ENCODE measurements around the gene SPSB3.
A peak's percentile ranks its signal among the peaks of the same experiment; 100 is the strongest.
"Not testable (repeated sequence)": the region's sequence is repeated elsewhere in the genome, so short reads cannot be mapped to it uniquely, and the experiment has no call there.

SPSB3 gene

DNA sequence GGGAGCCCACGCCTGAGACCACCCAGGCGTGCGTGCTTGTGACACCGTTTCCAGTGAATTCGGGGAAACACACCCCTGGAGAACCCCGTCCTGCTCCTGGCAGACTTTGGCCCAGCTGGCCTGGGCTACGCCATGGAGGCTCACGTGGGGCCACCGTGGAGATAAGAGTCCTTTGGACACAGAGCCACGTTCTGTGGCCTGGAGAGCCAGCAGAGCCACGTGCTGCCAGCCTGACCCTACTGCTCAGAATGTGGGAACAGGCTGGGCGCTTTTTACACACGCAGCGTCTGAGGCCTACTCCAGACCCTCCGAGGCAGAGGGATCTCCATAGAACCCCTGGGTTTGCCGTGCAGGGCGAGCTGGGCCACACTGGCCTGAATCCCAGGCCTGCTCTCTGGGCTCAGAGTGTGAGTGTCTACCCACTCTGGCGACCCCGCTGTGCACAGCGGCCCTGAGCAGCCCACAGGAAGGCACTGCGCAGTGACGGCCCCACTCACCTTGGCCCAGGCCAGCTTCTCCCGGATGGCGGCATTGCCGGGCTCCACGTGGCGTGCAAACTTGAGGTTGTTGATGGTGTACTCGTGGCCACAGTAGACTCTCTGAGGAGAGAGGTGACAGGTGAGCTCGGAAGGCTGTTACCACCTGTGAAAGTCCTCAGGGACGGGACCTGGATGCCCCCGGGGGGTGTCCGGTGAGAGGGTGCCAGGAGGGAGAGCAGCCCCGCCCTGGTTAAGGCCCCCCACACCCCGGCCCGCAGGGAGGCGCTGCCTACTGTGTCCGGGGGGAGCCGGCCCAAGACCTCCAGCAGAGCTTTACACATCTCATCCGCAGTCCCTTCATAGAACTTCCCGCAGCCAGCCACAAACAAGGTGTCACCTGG lies 34.3 kb upstream of the SPSB3 start:
- DNase-seq (ENCODE audit: low spot score): no peak

DNA sequence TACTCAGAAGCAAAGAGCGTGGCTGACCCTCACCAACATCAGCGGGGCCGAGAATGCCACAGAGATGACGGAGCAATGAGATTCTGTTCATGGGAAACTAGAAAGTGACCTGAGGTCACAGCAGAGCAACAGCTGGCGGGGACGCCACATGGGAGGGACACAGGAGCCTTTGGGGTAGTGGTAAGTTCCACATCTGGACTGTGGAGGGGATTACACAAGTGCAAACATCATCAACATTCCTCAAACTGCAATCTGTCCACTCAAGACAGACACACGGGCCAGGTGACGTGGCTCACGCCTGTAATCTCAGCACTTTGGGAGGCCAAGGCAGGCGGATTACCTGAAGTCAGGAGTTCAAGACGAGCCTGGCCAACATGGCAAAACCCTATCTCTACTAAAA lies 33.1 kb upstream of the SPSB3 start:
- no peak for DNase-seq (ENCODE audit: low spot score)

DNA sequence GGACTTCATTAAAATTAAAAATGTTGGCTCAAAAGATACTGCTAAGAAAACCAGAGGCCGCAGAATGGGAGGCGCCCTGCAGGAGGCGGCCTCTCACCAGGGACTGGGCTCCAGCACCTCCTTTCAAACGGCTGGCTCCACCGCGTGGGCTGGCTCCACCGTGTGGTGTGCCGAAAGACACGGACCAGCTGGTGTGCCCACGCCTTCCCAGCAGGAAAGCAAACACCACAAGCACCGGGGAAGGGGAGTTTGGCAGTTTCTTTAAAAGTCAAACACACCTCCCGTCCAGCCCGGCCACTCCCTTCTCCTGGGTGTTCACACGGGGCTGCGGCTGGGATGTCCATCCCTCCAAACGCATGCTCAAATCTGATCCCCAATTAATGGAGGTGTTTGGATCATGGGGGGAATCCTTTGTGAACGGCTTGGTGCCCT lies 30.4 kb upstream of the SPSB3 start:
- peak; percentile 71 for DNase-seq (ENCODE audit: low spot score)

DNA sequence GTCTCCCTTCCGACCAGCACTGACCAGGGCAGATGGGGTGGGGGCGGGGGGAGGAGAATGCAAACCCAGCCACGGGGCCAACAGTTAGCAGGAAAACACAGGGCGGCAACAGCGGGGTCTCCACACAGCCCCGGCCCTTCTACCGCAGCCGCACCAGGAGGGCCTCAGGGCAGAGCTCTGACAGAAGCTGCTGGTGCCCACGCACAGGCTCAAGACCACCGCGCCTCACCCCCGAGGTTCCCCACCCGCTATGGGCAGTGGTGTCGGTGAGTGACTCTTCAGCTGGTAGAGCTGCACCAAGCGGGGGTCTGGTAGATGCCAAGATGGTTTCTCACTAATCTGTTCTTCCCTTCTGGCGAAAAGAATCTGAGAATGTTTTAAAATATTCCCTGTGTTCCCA lies 28.2 kb upstream of the SPSB3 start:
- DNase-seq (ENCODE audit: low spot score): no peak

DNA sequence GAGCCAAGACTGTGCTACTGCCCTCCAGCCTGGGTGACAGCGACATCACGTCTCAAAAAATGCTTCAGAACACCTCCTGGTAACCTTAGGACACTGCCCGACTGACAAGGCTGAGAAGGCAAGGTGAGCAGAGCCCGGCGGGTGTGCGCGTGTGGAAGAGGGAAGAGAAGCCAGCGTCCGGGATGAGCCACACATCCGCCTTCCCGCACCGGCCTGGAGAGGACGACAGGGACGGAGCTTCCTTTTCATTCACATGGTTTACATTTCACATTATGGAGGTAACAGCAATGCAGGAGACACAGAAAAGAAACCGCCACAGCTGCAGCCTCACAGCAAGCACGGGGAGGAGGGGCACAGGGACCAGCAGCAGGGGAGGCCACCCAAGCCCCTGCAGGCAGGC lies 27.7 kb upstream of the SPSB3 start:
- no peak for DNase-seq (ENCODE audit: low spot score)

DNA sequence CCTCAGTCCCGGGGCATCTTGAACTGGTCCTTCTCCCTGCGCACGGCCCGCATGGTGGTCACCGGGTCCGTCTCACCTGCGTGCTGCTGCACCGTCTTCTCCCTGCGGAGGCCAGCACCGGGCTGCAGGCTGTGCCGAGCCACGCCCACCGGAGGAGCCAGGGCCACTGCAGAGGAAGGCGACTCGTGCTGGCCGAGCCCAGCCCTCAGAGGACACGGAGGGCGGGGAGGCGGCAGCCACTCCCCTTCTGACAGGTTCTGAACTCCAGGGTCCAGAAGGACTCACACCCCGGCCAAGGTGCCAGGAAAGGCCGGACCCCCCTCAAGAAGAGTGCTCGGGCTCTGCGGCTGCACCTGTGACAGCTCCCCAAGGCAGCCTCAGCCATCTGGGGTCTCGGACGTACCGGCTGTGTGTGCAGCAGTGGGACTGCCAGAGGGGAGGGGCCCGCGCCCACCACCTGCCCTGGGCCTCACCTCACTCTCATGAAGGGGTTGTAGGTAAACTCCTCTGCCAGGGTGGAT lies 27.0 kb upstream of the SPSB3 start:
- no peak for DNase-seq (ENCODE audit: low spot score)

DNA sequence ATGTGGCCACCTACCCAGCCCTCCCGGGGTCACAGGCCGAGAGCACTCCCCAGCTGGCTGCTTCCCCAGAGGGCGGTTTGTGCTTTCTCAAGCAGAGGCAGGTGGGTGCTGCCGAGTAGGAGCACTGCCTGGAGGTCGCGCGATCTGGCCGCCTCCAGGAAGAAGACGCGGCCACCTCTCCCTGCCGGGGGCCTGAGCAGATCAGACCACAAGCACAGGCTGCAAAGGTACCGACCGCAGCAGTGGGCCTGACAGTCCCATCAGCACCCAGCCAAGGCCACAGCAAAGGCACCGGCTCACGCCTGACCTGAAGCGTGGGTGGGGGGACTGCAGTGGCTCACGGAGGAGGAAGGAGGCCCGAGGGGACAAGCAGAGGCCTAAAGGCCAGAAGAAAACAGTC lies 26.3 kb upstream of the SPSB3 start:
- DNase-seq (ENCODE audit: low spot score): no peak

DNA sequence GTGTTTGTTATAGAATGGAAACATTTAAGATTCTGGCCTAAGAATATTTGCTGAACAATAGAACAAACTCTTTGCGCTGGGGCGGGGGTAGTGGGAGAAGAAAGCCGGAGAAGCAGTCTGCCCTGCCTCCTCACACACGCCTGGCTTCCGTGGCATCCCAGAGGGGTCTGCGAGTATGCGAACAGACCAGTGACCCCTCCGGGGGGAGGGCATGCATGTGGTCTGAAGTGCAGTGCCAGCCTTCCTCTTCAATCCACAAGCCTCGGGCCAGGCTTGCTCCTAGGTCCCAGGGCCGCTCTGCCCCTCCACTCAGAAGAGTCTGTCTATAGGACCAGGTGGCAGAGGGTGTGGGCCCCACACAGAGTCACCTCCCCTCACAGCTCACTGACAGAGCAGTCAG lies 25.3 kb upstream of the SPSB3 start:
- no peak for DNase-seq (ENCODE audit: low spot score)

DNA sequence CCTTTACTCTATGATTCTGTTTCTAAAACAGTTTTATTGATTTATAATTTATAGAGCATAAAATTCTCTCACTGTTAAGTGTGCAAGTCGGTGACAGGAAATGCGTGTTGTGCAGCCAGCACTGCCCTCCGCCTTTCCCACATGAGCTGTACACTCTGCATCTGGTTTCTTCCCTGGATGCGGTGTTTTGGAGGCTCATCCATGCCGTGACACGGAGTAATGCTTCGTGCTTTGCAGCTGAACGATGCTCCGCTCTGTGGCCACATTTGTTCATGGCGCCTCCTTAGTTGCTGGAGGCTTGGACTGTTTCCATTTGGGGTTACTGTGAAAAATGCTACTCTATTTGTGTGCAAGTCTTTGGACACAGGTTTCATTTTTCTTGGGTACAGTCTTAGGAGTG lies 18.3 kb upstream of the SPSB3 start:
- no peak for DNase-seq (ENCODE audit: low spot score)

DNA sequence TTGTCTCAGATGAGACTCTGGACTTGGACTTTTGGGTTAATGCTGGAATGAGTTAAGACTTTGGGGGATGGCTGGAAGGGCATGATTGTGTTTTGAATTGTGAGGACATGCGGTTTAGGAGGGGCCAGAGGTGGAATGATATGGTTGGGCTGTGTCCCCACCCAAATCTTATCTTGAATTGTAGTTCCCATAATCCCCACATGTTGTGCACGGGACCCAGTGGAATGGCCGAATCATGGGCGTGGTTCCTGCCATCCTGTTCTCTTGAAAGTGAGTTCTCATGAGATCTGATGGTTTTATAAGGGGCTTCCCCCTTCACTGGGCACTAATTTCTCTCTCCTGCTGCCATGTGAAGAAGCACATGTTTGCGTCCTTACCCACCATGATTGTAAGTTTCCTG lies 16.9 kb upstream of the SPSB3 start:
- not testable (repeated sequence) for DNase-seq (ENCODE audit: low spot score)

DNA sequence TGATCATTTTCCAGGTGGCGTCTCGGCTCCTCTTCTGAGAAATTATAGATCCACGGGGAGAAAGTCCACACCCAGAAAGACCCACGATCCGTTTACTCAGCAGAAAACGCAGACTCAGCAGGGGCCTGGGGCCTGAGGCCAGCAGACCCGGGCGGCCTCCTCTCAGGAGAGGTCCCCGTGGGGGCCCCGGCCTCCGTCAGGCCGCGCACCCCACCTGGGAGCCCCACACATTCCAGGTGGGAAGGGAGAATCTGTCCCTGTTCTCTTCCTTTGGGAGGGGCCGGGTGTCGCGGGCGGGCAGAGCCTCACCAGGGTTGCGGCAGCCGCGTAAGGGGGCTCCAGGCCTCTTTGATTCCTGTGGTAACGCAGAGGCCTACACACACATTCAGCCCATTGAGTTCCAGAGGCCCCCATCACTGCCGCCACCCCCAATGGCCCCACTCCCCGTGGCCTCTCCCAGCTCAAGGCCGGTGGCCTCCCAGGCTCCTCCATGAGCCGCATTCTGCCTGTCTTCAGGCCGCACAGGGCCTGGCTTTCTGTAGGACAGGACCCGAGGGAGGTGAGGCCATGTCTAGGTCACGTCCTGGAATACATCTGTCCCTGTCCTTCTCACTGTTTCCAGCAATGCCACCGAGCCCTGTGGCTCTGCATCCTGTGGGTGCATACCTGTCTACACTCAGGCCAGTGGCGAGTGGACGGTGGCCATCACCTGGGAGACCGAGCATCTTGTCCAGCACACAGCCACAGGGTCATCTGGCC lies 12.7 kb upstream of the SPSB3 start:
- no peak for DNase-seq (ENCODE audit: low spot score)

DNA sequence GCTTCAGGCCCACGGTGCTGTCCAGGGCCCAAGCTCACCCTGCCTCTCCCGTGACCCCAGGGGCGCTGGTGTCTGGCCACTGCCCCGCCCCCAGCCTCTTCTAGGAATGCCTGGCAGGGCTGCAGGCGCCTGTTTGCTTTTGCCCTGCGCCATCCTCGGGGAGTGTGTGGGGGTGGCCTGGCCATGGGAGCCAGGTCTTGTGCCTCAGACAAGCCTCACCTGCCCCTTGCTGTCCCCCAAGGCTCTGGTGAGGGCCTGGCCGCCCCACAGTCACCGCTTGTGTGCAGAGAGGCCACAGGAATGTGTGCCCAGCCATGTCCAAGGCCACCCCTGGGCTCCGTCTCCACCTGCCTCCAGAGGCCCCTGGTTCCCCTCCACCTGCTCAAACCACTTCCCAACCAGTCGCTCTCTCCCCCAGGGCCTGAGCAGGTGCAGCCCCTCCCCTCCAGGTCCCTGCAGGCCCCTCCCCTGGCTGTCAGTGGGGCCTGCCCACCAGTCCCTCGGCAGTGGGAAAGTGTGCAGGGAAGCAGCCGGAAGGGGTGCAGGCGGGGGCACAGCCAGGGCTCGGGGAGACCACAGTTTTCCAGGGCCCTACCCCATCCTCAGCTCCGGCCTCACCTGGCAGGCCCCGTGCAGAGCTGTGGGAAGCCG lies 12.0 kb upstream of the SPSB3 start:
- DNase-seq (ENCODE audit: low spot score): no peak

DNA sequence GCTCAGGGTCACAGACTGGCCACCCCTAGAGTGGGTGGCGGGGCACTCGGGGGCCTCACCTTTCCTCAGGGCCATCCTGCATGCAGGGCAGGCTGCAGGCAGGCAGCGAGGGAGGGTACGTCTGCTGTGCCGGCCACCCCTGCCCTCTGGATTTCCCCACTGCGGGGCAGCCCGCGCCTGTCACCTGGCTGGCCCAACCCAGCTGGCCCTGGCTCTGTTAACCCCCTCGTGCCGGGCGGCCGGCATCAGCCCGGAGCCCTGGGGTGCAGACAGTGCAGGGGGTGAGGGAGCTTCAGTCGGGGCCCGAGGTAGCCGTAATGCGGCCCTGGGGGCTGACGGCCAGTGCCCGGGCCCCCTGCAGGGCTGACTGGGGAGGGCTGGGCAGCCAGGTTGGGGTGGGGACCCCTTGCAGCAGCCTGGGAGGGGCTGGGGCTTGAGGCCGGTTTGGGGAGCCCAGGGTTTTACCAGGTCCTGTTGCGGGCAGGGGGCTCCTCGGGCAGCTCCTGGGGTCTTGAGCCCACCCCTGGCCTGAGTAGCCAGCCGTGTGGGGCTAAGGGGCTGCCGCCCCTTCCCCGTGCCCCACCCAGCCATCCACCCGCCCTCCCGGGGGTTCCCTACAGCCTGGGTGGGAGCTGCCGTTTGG lies 11.3 kb upstream of the SPSB3 start, which contains the start of gene IGFALS:
Gene IGFALS (minus strand): TSS at position 128 of the 643 bp plus-strand sequence. CDS start 53 bp downstream, at position 75.
- no peak for DNase-seq (ENCODE audit: low spot score)

DNA sequence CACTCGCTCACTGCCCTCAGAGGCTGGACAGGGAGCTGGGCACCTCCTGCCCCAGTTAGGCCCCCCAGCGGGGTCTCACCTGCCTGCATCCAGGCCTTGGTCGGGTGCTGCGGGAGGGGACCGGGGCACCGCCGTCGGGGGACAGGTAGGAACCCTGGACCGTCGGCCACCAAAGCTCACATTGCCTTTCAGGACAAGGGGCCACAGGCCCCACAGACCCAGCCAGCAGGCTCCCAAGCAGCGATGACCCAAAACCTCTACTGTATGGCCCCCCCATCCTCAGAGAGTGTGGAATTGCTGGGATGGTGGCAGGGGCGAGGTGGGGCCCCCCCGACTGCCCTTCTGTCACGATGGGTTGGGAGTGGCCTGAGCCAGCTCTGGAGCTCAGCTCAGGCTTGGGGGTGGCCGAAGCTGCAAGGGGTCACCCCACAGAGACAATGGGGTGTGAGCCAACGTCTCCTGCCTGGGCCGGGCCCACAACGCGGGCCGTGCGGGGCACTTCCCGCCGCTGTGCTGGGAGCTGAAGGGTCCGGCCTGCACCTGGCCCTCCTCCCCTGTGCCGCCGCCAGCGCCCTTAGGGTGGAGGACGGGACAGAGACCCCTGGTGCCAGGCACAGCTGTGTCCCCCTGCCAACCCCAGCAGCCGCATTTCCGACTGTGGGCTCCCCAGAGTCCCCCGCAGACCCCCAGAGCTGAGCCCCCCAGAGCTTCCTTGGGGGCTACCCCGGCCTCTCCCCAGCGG lies 10.6 kb upstream of the SPSB3 start:
- no peak for DNase-seq (ENCODE audit: low spot score)

DNA sequence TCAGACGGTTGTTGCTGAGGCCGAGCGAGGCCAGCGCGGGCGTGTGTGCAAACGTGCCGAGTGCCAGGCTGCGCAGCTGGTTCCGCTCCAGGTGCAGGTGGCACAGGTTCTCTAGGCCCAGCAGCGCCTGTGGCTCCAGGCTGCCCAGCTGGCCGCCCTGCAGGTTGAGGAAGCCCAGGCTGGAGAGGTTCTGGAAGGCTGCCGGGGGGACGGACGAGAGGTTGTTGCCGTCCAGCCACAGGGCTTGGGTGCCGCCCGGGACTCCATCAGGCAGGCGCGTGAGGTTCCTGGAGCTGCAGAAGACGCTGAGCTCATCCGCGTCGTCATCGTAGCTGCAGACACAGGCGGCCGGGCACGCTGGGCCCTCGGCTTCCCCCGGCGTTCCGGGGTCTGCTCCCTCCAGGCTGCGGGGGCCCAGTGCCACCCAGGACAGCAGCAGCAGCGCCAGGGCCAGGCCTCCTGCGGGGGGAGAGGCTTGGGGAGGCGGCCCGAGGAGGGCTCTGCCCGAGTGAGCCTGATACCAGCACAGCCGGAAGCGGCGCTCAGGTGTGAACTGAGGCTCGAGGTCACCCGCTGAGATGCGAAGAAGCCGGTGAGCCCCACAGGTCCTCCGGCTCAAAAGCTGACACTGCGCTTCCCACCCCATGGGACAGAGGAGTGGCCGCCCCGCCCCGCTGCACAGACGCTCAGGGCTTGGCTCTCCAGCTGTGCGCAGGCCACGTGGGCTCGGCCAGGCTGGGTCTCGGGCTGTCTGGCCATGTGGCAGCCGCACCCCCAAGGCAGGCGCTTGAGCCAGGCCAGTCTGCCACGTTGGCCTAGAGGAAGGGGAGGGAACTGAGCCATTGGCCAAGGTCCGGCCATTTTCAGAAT lies 9.8 kb upstream of the SPSB3 start:
- DNase-seq (ENCODE audit: low spot score): no peak

DNA sequence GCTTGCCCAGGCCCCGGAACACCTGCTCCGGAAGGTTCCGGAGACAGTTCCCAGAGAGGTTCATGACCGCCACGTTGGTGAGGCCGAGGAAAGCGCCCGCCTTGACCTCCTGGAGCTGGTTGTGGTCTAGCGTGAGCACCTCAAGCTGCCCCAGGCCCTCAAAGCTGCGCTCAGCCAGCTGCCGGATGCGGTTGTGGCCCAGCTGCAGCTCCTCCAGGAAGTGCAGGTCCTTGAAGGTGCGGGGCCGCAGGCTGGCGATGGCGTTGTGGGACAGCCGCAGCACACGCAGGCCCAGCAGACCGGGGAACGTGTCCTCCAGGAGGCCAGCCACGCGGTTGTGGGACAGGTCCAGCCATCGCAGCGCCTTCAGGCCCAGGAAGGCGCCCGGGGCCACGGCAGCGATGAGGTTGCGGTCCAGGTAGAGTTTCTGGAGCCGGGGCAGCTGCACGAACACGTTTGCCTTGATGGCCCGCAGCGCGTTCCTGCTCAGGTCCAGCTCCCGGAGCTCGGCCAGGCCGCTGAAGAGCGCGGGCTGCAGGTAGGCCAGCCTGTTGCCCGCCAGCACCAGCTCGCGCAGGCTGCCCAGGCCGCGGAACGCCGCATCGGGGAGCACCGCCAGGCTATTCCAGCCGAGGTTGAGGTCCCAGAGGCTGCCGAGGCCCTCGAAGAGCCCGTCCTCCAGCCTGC lies 9.0 kb upstream of the SPSB3 start:
- DNase-seq (ENCODE audit: low spot score): no peak

DNA sequence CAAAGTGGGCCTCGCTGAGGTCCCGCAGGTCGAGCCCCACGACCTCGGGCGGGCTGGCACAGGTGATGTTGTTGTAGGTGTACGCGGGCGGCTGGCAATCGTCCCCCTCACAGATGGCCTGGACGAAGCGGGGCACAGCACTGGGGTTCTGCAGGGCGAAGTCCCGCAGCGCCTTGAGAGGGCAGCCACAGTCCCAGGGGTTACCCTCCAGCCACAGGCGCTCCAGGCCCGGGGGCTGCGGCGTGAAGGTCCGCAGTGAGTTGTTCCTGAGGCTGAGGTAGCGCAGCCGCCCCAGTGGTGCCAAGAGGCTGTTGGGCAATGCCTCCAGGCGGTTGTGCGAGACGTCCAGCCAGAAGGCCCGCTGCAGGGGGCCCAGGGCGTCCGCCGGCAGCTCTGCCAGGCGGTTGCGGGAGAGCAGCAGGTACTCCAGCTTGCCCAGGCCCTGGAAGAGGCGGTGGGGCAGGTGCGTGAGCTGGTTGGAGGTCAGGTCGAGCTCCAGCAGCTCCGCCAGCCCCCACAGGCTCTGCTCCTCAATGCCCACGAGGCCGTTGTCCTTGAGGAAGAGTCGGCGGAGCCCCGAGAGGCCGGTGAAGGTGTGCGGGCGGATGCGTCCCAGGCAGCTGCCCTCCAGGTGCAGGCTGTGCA lies 8.4 kb upstream of the SPSB3 start:
- DNase-seq (ENCODE audit: low spot score): no peak

DNA sequence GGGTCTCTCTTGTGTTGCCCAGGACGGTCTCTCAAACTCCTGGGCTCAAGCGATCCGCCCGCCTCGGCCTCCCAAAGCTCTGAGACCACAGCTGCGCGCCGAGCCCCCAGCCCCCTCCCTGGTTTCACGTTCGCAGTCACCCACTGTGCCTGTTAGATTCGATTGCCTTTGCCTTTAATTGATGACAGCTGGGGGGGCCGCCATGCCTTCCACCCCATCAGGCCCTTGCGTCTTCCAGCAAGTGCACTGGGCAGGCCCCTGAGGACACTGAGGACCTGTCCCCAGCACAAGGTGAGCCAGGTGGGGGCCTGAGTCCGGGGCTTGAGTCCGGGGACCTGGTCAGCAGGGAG lies 7.9 kb upstream of the SPSB3 start:
- no peak for DNase-seq (ENCODE audit: low spot score)

DNA sequence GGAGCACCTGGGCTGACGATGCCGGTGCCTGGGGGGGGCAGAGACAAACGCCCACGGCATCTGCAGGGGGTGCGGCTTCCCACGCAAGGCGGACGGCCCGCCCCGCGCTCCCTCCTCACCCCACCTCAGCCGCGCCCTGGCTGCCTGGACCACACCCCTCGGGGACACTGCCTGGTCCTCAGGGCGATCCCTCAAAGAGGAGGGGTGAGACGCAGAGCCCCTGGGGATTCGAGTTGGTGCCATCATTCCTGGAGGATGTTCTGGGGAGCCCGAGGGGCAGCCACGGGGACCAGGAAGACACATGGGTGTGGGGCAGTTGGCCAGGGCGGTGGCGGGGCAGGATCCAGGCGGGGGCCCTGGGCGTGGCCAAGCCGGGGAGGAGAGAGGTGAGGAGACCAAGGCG lies 7.3 kb upstream of the SPSB3 start:
- DNase-seq (ENCODE audit: low spot score): no peak

Data from Ammon's horn (tissue), 1 donor.